ENCODE results near the gene PHLPP1. TPM values are rescaled to one million over a fixed set of nuclear protein-coding genes. Genes with fewer than 3 reads are reported as not detected.

The PHLPP1 gene
- total RNA-seq, 1 donor from 2014 or later, result 21.2 TPM

DNA sequence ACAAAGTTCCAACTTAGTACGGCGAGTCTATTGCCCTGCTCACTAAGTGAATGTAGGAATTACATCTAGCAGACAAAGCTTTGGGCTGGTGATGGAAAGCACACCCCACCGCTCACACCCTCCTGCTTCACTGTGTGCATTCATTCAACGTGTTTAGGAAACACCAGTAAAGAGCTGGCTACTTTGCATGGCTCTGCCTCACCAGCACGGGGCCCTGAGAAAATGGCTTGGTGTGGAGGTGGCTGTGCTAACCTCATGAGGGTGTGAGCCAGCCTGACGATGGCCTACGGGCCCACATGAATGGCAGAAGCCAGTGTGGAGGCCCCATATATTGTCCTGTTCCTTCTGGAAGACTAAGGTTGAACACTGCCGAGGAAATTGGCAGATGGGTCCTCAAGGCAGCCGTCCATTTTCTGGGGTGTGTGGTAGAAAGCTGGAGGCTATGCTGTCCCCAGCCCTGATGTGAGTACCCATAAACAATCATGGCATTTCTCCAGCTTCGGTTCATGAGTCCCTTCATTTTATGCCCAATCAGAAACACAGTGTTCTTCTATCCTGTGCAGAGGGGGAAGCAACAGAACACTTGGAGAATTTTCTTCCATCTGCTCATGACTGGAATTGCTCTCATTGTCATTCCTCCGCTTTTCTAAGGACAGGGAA, 269.4 kb downstream of the PHLPP1 start:
- DNase-seq (ENCODE audit: low spot score in 2 of 2, unreplicated experiment in 2 of 2), result no peak
- Mint-ChIP-seq H3K4me3 (no peak overlapping the region), H3K4me1 (peaks cover 3% of the 10 kb centered on the region), H3K9me3 (no peaks in the 10 kb centered on the region), H3K27me3 (ENCODE audit: low read depth) (peaks cover 3% of the 10 kb centered on the region), H3K36me3 (no peaks in the 10 kb centered on the region), H3K27ac (no peak overlapping the region)
- TF ChIP-seq, protein P1, sequence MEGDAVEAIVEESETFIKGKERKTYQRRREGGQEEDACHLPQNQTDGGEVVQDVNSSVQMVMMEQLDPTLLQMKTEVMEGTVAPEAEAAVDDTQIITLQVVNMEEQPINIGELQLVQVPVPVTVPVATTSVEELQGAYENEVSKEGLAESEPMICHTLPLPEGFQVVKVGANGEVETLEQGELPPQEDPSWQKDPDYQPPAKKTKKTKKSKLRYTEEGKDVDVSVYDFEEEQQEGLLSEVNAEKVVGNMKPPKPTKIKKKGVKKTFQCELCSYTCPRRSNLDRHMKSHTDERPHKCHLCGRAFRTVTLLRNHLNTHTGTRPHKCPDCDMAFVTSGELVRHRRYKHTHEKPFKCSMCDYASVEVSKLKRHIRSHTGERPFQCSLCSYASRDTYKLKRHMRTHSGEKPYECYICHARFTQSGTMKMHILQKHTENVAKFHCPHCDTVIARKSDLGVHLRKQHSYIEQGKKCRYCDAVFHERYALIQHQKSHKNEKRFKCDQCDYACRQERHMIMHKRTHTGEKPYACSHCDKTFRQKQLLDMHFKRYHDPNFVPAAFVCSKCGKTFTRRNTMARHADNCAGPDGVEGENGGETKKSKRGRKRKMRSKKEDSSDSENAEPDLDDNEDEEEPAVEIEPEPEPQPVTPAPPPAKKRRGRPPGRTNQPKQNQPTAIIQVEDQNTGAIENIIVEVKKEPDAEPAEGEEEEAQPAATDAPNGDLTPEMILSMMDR (IDR thresholded peaks at IDR 0.05; ENCODE audit: unreplicated experiment), result no peak

DNA sequence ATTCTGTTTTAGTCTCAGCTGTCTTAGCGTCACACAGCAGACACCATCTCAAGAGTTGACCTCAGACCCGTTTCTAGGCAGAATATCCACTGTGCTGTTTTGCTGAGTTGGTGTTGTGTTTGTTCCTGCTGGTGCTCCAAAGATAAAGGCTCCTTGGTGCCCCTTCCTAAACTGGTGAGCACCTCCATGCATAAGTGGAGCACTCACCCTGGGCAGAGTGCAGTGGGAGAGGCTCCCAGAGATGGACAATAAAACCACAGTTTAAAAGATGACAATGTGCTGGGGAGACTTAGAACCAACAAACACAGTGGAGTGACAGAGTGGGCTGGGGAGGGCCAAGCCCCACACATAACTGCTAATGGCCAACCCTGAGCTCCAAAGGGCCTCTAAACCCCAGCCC, 271.1 kb downstream of the PHLPP1 start:
- DNase-seq (ENCODE audit: low spot score in 2 of 2, unreplicated experiment in 2 of 2), result no peak
- peaks cover 1% of the 10 kb centered on the region for H3K36me3 Mint-ChIP-seq
- TF ChIP-seq, protein P1 (IDR thresholded peaks at IDR 0.05; ENCODE audit: unreplicated experiment), result no peak
- H3K4me1 Mint-ChIP-seq, result peaks cover 6% of the 10 kb centered on the region
- H3K9me3 Mint-ChIP-seq, result no peaks in the 10 kb centered on the region
- no peak overlapping the region for H3K4me3 Mint-ChIP-seq
- peaks cover 7% of the 10 kb centered on the region for H3K27me3 Mint-ChIP-seq (ENCODE audit: low read depth)
- no peak overlapping the region for H3K27ac Mint-ChIP-seq

DNA sequence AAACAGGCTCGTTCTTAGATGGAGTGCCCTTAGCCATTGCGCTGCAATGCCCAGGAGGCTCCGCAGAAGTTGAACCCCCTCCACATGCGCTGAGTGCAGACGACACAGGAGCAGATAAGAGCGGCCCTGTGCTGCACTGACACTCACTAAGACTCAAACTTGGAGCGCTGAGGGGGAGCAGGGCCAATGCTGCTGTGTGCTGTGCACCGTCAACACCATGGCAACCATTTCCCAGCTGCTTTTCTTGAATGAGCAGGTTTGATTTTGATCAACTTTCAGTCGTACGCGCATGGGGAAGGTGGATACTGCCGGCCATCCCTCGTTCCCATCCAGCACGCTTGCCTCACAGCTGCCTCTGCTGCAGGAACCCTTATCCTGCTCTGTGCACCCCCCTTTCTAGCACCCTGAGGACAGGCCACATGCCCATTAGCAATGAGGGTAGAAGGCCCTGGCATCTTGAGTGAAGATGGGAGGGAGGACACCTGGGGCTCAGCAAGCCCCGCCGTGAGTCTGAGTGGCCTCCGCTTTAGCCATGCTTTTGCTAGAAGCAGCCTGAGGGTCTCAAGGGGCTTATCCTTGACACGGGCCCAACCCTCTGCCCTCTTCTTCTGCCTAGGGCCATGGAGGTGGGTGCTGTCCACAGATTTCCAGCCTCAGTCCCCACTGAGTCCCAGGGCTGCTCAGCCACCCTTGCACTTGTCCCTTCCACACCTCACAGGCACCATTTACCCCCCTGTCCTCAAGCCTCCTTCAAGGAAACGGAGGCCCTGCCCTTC, 271.9 kb downstream of the PHLPP1 start:
- DNase-seq (ENCODE audit: low spot score in 2 of 2, unreplicated experiment in 2 of 2), result no peak
- peaks cover 1% of the 10 kb centered on the region for H3K36me3 Mint-ChIP-seq
- TF ChIP-seq, protein P1 (IDR thresholded peaks at IDR 0.05; ENCODE audit: unreplicated experiment), result no peak
- peaks cover 7% of the 10 kb centered on the region for H3K27me3 Mint-ChIP-seq (ENCODE audit: low read depth)
- H3K9me3 Mint-ChIP-seq, result no peaks in the 10 kb centered on the region
- no peak overlapping the region for H3K4me3 Mint-ChIP-seq
- H3K27ac Mint-ChIP-seq, result no peak overlapping the region
- H3K4me1 Mint-ChIP-seq, result peaks cover 6% of the 10 kb centered on the region

DNA sequence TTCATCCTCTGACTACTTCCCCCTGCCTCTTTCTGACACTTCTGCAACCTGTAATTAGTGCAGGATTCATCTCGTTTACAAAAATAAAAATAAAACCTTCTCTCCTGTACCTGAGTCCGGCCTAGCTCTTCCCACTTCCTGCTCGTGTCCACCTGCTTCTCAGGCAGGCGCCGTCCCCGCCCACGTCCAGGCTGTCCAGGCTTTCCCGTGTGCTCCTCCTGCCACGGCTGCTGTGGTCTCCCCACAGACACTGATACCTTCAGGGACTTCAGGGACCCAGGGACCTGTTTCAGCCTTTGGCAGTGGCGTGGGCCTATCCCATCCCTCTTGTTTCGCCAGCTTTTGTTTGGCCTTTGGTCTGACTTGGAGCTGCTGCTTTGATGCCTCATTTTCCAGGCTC, 272.5 kb downstream of the PHLPP1 start:
- Mint-ChIP-seq H3K36me3 (peaks cover 1% of the 10 kb centered on the region), H3K9me3 (no peaks in the 10 kb centered on the region), H3K4me3 (no peak overlapping the region), H3K27ac (no peak overlapping the region), H3K4me1 (peaks cover 6% of the 10 kb centered on the region), H3K27me3 (ENCODE audit: low read depth) (peaks cover 7% of the 10 kb centered on the region)
- TF ChIP-seq, protein P1 (IDR thresholded peaks at IDR 0.05; ENCODE audit: unreplicated experiment), result no peak
- DNase-seq (ENCODE audit: low spot score in 2 of 2, unreplicated experiment in 2 of 2), result no peak

DNA sequence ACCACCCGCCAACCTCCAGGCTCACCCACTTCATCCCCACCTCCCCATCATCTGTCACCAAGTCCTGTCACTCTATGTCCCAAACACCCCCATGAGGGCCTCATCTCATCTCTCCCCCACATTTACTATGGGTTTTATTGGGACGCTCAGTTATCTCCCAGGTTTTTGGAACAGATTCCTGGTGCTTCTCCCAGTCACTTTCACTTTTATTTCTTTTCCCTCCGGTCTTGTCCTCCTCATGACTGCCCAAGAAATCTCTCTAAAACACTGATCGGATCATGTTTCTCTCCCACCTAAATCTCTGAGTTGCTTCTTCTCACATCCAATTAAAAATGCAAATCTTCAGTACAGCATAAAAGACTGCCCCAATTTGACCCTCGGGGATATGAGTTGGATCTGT, 273.1 kb downstream of the PHLPP1 start:
- TF ChIP-seq, protein P1 (IDR thresholded peaks at IDR 0.05; ENCODE audit: unreplicated experiment), result no peak
- H3K27me3 Mint-ChIP-seq (ENCODE audit: low read depth), result peaks cover 7% of the 10 kb centered on the region
- no peak overlapping the region for H3K27ac Mint-ChIP-seq
- peaks cover 6% of the 10 kb centered on the region for H3K4me1 Mint-ChIP-seq
- no peak for DNase-seq (ENCODE audit: low spot score in 2 of 2, unreplicated experiment in 2 of 2)
- H3K36me3 Mint-ChIP-seq, result peaks cover 1% of the 10 kb centered on the region
- no peaks in the 10 kb centered on the region for H3K9me3 Mint-ChIP-seq
- H3K4me3 Mint-ChIP-seq, result no peak overlapping the region

Measured in mesothelial cell of epicardium (in vitro differentiated cells).